ENCODE results near the gene AOC3. TPM values are rescaled to one million over a fixed set of nuclear protein-coding genes. Genes with fewer than 3 reads are reported as not detected.
A peak's percentile ranks its signal among the peaks of the same experiment; 100 is the strongest.

AOC3 gene
- total RNA-seq, 1 donor from 2014 or later = 36.5 TPM

DNA sequence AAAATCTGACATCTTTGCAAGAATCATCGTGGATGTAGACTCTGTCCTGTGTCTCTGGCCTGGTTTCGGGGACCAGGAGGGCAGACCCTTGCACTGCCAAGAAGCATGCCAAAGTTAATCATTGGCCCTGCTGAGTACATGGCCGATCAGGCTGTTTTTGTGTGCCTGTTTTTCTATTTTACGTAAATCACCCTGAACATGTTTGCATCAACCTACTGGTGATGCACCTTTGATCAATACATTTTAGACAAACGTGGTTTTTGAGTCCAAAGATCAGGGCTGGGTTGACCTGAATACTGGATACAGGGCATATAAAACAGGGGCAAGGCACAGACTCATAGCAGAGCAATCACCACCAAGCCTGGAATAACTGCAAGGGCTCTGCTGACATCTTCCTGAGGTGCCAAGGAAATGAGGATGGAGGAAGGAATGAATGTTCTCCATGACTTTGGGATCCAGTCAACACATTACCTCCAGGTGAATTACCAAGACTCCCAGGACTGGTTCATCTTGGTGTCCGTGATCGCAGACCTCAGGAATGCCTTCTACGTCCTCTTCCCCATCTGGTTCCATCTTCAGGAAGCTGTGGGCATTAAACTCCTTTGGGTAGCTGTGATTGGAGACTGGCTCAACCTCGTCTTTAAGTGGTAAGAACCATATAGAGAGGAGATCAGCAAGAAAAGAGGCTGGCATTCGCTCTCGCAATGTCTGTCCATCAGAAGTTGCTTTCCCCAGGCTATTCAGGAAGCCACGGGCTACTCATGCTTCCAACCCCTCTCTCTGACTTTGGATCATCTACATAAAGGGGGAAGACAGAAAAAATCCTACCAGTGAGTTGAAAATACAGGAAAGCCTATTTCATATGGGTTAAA is 49.7 kb downstream of the AOC3 start, which contains the start of gene G6PC1:
G6PC1 (plus strand) TSS at position 340 of the 872 bp plus-strand sequence; CDS start at position 418, 78 bp downstream.
- H3K9me3 Mint-ChIP-seq (ENCODE audit: unreplicated experiment) = no peaks in the 10 kb centered on the region
- H3K27ac Mint-ChIP-seq (ENCODE audit: unreplicated experiment) = no peak within 1 kb of the TSS
- peaks cover 3% of the 10 kb centered on the region for H3K27me3 Mint-ChIP-seq (ENCODE audit: unreplicated experiment)
- no peak for DNase-seq (ENCODE audit: low spot score)
- no peak within 1 kb of the TSS for H3K4me3 Mint-ChIP-seq (ENCODE audit: unreplicated experiment)
- no peaks in the 10 kb centered on the region for H3K36me3 Mint-ChIP-seq (ENCODE audit: low read depth, unreplicated experiment)
- TF ChIP-seq, protein P1, sequence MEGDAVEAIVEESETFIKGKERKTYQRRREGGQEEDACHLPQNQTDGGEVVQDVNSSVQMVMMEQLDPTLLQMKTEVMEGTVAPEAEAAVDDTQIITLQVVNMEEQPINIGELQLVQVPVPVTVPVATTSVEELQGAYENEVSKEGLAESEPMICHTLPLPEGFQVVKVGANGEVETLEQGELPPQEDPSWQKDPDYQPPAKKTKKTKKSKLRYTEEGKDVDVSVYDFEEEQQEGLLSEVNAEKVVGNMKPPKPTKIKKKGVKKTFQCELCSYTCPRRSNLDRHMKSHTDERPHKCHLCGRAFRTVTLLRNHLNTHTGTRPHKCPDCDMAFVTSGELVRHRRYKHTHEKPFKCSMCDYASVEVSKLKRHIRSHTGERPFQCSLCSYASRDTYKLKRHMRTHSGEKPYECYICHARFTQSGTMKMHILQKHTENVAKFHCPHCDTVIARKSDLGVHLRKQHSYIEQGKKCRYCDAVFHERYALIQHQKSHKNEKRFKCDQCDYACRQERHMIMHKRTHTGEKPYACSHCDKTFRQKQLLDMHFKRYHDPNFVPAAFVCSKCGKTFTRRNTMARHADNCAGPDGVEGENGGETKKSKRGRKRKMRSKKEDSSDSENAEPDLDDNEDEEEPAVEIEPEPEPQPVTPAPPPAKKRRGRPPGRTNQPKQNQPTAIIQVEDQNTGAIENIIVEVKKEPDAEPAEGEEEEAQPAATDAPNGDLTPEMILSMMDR (IDR thresholded peaks at IDR 0.05; ENCODE audit: unreplicated experiment) = no peak
- no peaks in the 10 kb centered on the region for H3K4me1 Mint-ChIP-seq (ENCODE audit: unreplicated experiment)

DNA sequence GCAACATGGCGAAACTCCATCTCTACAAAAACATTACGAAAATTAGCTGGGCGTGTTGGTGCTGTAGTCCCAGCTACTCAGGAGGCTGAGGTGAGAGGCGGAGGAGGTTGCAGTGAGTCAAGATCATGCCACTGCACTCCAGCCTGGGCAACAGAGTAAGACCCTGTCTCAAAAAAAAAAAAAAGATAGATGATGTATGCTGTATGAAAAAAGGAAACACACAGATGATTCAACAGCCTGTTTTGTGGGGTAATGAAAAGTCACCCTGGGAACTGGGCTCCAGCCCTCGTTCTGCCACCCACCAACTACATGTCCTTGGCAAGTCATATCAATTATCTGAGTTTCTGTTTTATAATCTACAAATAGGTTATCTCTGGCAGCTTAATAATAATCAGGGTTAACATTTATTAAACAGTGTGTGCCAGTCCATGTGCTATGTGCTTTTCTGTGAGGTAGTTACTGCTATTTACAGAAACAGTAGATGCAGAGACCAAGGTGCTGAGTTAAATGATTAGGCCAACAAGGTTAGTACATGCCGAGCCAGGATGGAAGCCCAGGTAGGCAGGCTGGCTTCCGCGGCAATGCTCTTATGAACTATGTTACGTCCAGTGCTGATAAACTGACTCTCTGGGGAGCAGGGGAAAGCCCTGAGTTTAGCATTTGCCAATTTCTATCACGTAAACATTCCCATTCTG is 50.7 kb downstream of the AOC3 start:
- DNase-seq (ENCODE audit: low spot score) = no peak
- Mint-ChIP-seq H3K27ac (ENCODE audit: unreplicated experiment) (no peak overlapping the region), H3K36me3 (ENCODE audit: low read depth, unreplicated experiment) (no peaks in the 10 kb centered on the region), H3K27me3 (ENCODE audit: unreplicated experiment) (peaks cover 3% of the 10 kb centered on the region), H3K4me1 (ENCODE audit: unreplicated experiment) (peaks cover 3% of the 10 kb centered on the region), H3K4me3 (ENCODE audit: unreplicated experiment) (no peak overlapping the region), H3K9me3 (ENCODE audit: unreplicated experiment) (no peaks in the 10 kb centered on the region)
- TF ChIP-seq, protein P1 (IDR thresholded peaks at IDR 0.05; ENCODE audit: unreplicated experiment) = no peak

DNA sequence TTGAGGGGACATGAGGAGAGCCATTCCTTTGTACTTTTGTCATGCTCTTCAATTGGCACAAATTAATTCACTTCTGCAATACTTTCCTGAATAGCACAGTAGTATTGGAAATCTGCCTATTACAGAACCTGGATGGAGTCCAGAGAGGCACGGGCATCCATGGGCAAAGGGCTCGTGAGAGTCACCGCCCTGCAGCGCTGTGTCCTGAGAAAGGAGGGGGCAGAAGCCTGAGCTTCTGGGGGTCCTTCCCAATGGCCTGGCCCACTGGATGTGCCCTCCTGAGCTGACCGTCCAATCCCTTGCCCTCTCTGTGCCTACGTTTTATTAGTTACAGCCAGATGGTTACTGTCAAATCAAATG is 53.1 kb downstream of the AOC3 start:
- H3K4me3 Mint-ChIP-seq (ENCODE audit: unreplicated experiment) = no peak overlapping the region
- H3K27me3 Mint-ChIP-seq (ENCODE audit: unreplicated experiment) = no peaks in the 10 kb centered on the region
- peaks cover 3% of the 10 kb centered on the region for H3K4me1 Mint-ChIP-seq (ENCODE audit: unreplicated experiment)
- no peaks in the 10 kb centered on the region for H3K9me3 Mint-ChIP-seq (ENCODE audit: unreplicated experiment)
- no peaks in the 10 kb centered on the region for H3K36me3 Mint-ChIP-seq (ENCODE audit: low read depth, unreplicated experiment)
- DNase-seq (ENCODE audit: low spot score) = no peak
- no peak overlapping the region for H3K27ac Mint-ChIP-seq (ENCODE audit: unreplicated experiment)
- TF ChIP-seq, protein P1 (IDR thresholded peaks at IDR 0.05; ENCODE audit: unreplicated experiment) = no peak

DNA sequence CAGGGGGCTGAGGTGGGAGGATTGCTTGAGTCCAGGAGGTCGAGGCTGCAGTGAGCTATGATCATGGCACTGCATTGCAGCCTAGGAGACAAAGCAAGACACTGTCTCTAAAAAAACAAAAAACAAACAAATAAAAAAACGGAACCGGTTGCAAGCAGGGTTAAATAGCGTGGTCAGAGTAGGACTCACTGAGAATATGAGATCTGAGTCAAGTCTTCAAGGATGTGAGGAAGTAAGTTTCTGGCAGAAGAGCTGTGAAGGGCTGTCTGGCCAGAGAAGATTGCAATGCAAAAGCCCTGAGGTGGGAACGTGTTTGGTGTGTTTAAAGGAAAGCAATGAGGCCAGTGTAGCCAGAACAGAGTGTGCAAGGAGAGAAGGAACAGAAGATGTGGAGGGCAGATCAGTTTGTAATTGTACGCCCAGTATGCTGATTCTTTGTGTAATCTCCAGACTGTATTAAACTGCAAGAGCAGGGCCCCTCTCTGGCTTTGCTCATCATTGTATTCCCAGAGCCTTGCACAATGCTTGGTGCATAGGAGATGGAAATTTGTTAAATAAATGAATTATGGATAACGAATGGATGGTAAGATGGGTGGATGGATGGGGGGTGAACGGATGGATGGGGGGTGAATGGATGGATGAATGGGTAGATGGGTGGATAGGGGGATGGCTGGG is 55.9 kb downstream of the AOC3 start:
- no peaks in the 10 kb centered on the region for H3K36me3 Mint-ChIP-seq (ENCODE audit: low read depth, unreplicated experiment)
- H3K4me1 Mint-ChIP-seq (ENCODE audit: unreplicated experiment) = peaks cover 3% of the 10 kb centered on the region
- H3K4me3 Mint-ChIP-seq (ENCODE audit: unreplicated experiment) = no peak overlapping the region
- TF ChIP-seq, protein P1 (IDR thresholded peaks at IDR 0.05; ENCODE audit: unreplicated experiment) = no peak
- DNase-seq (ENCODE audit: low spot score) = no peak
- peaks cover 2% of the 10 kb centered on the region for H3K27me3 Mint-ChIP-seq (ENCODE audit: unreplicated experiment)
- no peaks in the 10 kb centered on the region for H3K9me3 Mint-ChIP-seq (ENCODE audit: unreplicated experiment)
- no peak overlapping the region for H3K27ac Mint-ChIP-seq (ENCODE audit: unreplicated experiment)

Small RNAs within 50 kb of the gene (microRNA-seq; reads per million reads assigned to microRNA genes)
- gene MIR6781 (ENCODE audit: unreplicated experiment) = 1.5 reads per million, percentile 22 among the genes with 10 or more reads in this experiment

Other genes starting within 250 kb of the AOC3 start
- 92.1 TPM for gene RETREG3, start 241.8 kb upstream of the AOC3 start, total RNA-seq (ENCODE audit: unreplicated experiment)
- 54.5 TPM for gene TUBG1, start 241.5 kb upstream of the AOC3 start, total RNA-seq (ENCODE audit: unreplicated experiment)
- 19.7 TPM for gene TUBG2, start 191.9 kb upstream of the AOC3 start, total RNA-seq (ENCODE audit: unreplicated experiment)
- gene PLEKHH3, start 174.2 kb upstream of the AOC3 start, total RNA-seq (ENCODE audit: unreplicated experiment) = 25.2 TPM
- 1.2 TPM for gene CCR10, start 169.4 kb upstream of the AOC3 start, total RNA-seq (ENCODE audit: unreplicated experiment)
- gene CNTNAP1, start 168.7 kb upstream of the AOC3 start, total RNA-seq (ENCODE audit: unreplicated experiment) = 8.9 TPM
- 31.7 TPM for gene EZH1, start 106.2 kb upstream of the AOC3 start, total RNA-seq (ENCODE audit: unreplicated experiment)
- 630 TPM for gene RAMP2, start 90.0 kb upstream of the AOC3 start, total RNA-seq (ENCODE audit: unreplicated experiment)
- 39.4 TPM for gene VPS25, start 77.8 kb upstream of the AOC3 start, total RNA-seq (ENCODE audit: unreplicated experiment)
- 8.9 TPM for gene WNK4, start 70.6 kb upstream of the AOC3 start, total RNA-seq (ENCODE audit: unreplicated experiment)
- gene COA3, start 52.5 kb upstream of the AOC3 start, total RNA-seq (ENCODE audit: unreplicated experiment) = 60.3 TPM
- 0.59 TPM for gene CNTD1, start 52.3 kb upstream of the AOC3 start, total RNA-seq (ENCODE audit: unreplicated experiment)
- gene BECN1, start 26.9 kb upstream of the AOC3 start, total RNA-seq (ENCODE audit: unreplicated experiment) = 66.4 TPM
- gene PSME3, start 17.8 kb upstream of the AOC3 start, total RNA-seq (ENCODE audit: unreplicated experiment) = 128 TPM
- gene AOC2, start 6.6 kb upstream of the AOC3 start, total RNA-seq (ENCODE audit: unreplicated experiment) = 6.2 TPM
- gene G6PC1, start 49.6 kb downstream of the AOC3 start, total RNA-seq (ENCODE audit: unreplicated experiment) = not detected
- 39.6 TPM for gene AARSD1, start 113.3 kb downstream of the AOC3 start, total RNA-seq (ENCODE audit: unreplicated experiment)
- 1.5 TPM for gene PTGES3L, start 128.9 kb downstream of the AOC3 start, total RNA-seq (ENCODE audit: unreplicated experiment)
- 12.2 TPM for gene RUNDC1, start 129.4 kb downstream of the AOC3 start, total RNA-seq (ENCODE audit: unreplicated experiment)
- gene RPL27, start 147.2 kb downstream of the AOC3 start, total RNA-seq (ENCODE audit: unreplicated experiment) = 1,237 TPM
- gene IFI35, start 155.6 kb downstream of the AOC3 start, total RNA-seq (ENCODE audit: unreplicated experiment) = 4.2 TPM
- 460 TPM for gene VAT1, start 171.2 kb downstream of the AOC3 start, total RNA-seq (ENCODE audit: unreplicated experiment)
- gene RND2, start 174.0 kb downstream of the AOC3 start, total RNA-seq (ENCODE audit: unreplicated experiment) = 5.9 TPM